Lower lobe of right lung (tissue), 2 donors: ENCODE measurements around the gene RBM20. TPM values are rescaled to one million over a fixed set of nuclear protein-coding genes. Genes with fewer than 3 reads are reported as not detected.
"Not testable (repeated sequence)": the region's sequence is repeated elsewhere in the genome, so short reads cannot be mapped to it uniquely, and the experiment has no call there.

Experiments used
- ATAC-seq, 2 donors: fragments of 200-7000 bp; cut with Tn5 transposase; one replicate each; pipeline ENCODE4 v1.9.1; 2020 to 2022; ENCODE audit warnings: mild to moderate bottlenecking in 2 of 2, moderate library complexity in 2 of 2
- DNase-seq: peaks from one replicate; pipeline ENCODE4 v3.0.0-alpha.2; 2020
- H3K27ac ChIP-seq: fragments of 200-600 bp; one replicate; pipeline ENCODE4 v1.8.0; 2022
- H3K27me3 ChIP-seq: fragments of 200-600 bp; one replicate; pipeline ENCODE4 v1.8.0; 2022; ENCODE audit warnings: low read depth
- H3K36me3 ChIP-seq: fragments of 200-600 bp; one replicate; pipeline ENCODE4 v1.8.0; 2022; ENCODE audit warnings: mild to moderate bottlenecking
- H3K4me1 ChIP-seq: fragments of 200-600 bp; one replicate; pipeline ENCODE4 v1.8.0; 2022
- H3K4me3 ChIP-seq: fragments of 200-600 bp; one replicate; pipeline ENCODE4 v1.8.0; 2022; ENCODE audit warnings: mild to moderate bottlenecking
- H3K9me3 ChIP-seq: fragments of 200-600 bp; one replicate; pipeline ENCODE4 v1.8.0; 2022
- CTCF ChIP-seq: fragments of 200-600 bp; IDR thresholded peaks from one replicate; pipeline ENCODE4 v1.8.0; 2022; ENCODE audit warnings: antibody characterized with exemption, mild to moderate bottlenecking
- intact Hi-C: fragments of 100-400 bp; cut with DNase I; formaldehyde crosslinking; loops from one replicate; pipeline ENCODE4 v1.11.0; 2022
- total RNA-seq: library from RNA; stranded (reverse); fragmentation: NEBNext Ultra II Directional; extraction: Animal tissue kit (Norgen Biotek cat#: 25700); gene quantifications from one replicate; pipeline ENCODE4 v1.2.1, GENCODE V29; 2021
- donor health status: DM: no; HTN: yes; CAD: no; lungs with severe emphysema.

The RBM20 gene
- total RNA-seq, 1 donor from 2014 or later: 1.0 TPM

GRCh38 chr10:110619514-110620397 lies 24.4 kb upstream of the RBM20 start:
- Histone ChIP-seq H3K4me1 (no peaks in the 10 kb centered on the region), H3K36me3 (no peaks in the 10 kb centered on the region), H3K4me3 (no peak overlapping the region), H3K9me3 (no peaks in the 10 kb centered on the region), H3K27me3 (no peaks in the 10 kb centered on the region), H3K27ac (no peak overlapping the region)
- intact Hi-C loops: no loop called here
- DNase-seq: no peak
- TF ChIP-seq CTCF: no peak
- no peak for ATAC-seq

DNA sequence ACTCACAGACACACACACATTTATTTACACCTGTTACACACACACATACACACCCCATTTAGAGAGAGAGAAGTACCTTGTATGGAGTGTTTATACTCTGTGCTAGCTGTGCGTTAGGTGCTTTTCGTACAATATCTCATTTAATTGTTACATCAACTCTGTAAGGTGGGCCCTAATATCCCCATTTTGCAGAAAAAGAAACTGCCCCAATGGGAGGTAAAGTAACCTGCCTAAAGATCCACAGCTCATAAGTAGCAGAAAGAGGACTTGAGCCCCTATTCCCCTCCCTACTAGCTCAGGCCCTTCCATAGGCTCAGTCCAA lies 23.8 kb upstream of the RBM20 start:
- TF ChIP-seq CTCF: no peak
- intact Hi-C loops: no loop called here
- Histone ChIP-seq H3K4me1 (no peaks in the 10 kb centered on the region), H3K4me3 (no peak overlapping the region), H3K27ac (no peak overlapping the region), H3K27me3 (no peaks in the 10 kb centered on the region), H3K36me3 (no peaks in the 10 kb centered on the region), H3K9me3 (no peaks in the 10 kb centered on the region)
- DNase-seq (no peak), ATAC-seq (no peak)

DNA sequence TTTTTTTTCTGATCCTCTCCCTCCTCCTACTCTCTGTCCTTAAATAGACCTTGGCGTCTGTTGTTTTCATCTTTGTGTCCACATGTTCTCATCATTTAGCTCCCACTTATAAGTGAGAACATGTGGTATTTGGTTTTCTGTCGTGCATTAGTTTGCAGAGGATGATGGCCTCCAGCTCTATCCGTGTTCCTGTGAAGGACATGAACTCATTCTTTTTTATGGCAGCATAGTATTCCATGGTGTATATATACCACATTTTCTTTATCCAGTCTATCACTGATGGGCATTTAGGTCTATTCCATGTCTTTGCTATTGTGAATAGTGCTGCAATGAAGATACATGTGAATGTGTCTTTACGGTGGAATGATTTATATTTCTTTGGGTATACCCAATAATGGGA lies 20.8 kb upstream of the RBM20 start:
- H3K36me3 ChIP-seq, ATAC-seq, H3K27ac ChIP-seq, H3K4me1 ChIP-seq, H3K27me3 ChIP-seq, H3K4me3 ChIP-seq, H3K9me3 ChIP-seq, intact Hi-C loops, DNase-seq: not testable (repeated sequence)

DNA sequence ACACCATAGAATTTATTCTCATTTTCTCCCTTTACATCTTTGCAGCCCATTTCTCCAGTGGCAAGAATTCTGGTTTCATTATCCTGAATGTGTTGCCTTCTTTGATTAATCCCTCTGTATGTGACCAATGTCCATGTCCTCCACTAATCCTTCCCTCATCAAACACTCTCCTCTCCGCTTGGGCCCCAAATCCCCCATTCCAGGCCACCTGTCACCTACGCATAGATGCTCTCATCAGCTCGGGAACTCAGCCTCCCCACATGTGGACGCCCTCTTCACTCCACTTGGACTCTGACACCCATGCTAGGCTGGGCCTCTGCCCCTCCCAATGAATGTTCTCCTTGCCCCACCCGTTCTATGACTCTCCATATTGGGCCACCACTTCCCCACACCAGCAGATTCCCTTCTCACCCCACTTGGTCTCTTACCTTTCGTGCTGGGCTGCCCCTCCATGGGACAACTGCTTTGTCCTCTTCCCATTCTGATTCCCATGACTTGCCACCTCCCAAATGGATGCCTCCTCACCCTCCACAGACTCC lies 18.7 kb upstream of the RBM20 start:
- Histone ChIP-seq H3K36me3 (no peaks in the 10 kb centered on the region), H3K4me3 (no peak overlapping the region), H3K9me3 (no peaks in the 10 kb centered on the region), H3K4me1 (no peaks in the 10 kb centered on the region), H3K27me3 (no peaks in the 10 kb centered on the region), H3K27ac (no peak overlapping the region)
- intact Hi-C loops: no loop called here
- DNase-seq (no peak), ATAC-seq (no peak)
- TF ChIP-seq CTCF: no peak

GRCh38 chr10:110625951-110626855 lies 17.9 kb upstream of the RBM20 start:
- no peak for ATAC-seq
- Histone ChIP-seq H3K9me3 (no peaks in the 10 kb centered on the region), H3K4me3 (no peak overlapping the region), H3K4me1 (no peaks in the 10 kb centered on the region), H3K27ac (no peak overlapping the region), H3K27me3 (no peaks in the 10 kb centered on the region), H3K36me3 (no peaks in the 10 kb centered on the region)
- TF ChIP-seq CTCF: no peak
- DNase-seq: no peak
- intact Hi-C loops: no loop called here

DNA sequence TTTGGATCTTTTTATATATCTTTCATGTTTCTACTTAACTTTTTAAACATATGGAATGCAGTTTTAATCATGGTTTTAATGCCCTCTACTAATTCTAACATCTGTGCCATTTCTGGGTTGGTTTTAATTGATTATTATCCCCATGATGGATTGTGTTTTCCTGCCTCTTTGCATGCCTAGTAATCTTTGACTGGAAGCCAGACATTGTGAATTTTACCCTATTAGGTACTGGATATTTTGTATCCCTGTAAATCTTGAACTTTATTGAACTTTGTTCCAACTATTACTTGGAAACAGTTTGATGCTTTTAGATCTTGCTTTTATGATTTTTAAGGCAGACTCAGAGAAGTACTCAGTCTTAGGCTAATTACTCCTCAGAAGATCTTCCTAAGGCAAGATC lies 16.0 kb upstream of the RBM20 start:
- no peak for ATAC-seq
- intact Hi-C loops: no loop called here
- Histone ChIP-seq H3K4me1 (no peaks in the 10 kb centered on the region), H3K4me3 (no peak overlapping the region), H3K36me3 (no peaks in the 10 kb centered on the region), H3K9me3 (no peaks in the 10 kb centered on the region), H3K27me3 (no peaks in the 10 kb centered on the region), H3K27ac (no peak overlapping the region)
- no peak for TF ChIP-seq CTCF
- no peak for DNase-seq
